Neuronal stem cell (in vitro differentiated cells): Measurements from ENCODE around the gene ANKIB1.

ENCODE experiments used
- DNase-seq: peaks from one replicate; pipeline ENCODE4 v3.0.0-alpha.2; 2013; ENCODE audit warnings: low spot score
- H2AFZ ChIP-seq: one replicate; pipeline ENCODE4 v1.6.1; 2013; ENCODE audit warnings: mild to moderate bottlenecking, low read length, inconsistent platforms
- H2AK5ac ChIP-seq: 2 replicates; pipeline ENCODE4 v1.6.1; 2013; ENCODE audit warnings: low read depth, mild to moderate bottlenecking, inconsistent platforms, low read length, moderate library complexity, mixed read lengths
- H2BK120ac ChIP-seq: 2 replicates; pipeline ENCODE4 v1.6.1; 2013; ENCODE audit warnings: low read depth, mild to moderate bottlenecking, inconsistent platforms, low read length, moderate library complexity, mixed read lengths
- H2BK12ac ChIP-seq: one replicate; pipeline ENCODE4 v1.6.1; 2013; ENCODE audit warnings: low read length, inconsistent platforms
- H2BK15ac ChIP-seq: 2 replicates; pipeline ENCODE4 v1.6.1; 2013; ENCODE audit warnings: mild to moderate bottlenecking, low read length, inconsistent platforms, mixed read lengths
- H2BK5ac ChIP-seq: one replicate; pipeline ENCODE4 v1.6.1; 2013; ENCODE audit warnings: inconsistent platforms, mild to moderate bottlenecking, low read length, moderate library complexity
- H3K14ac ChIP-seq: one replicate; pipeline ENCODE4 v1.6.1; 2013; ENCODE audit warnings: low read length, inconsistent platforms
- H3K18ac ChIP-seq: 2 replicates; pipeline ENCODE4 v1.6.1; 2013; ENCODE audit warnings: low read length, inconsistent platforms
- H3K23ac ChIP-seq: 2 replicates; pipeline ENCODE4 v1.6.1; 2013; ENCODE audit warnings: low read depth, mild to moderate bottlenecking, mixed read lengths, low read length, inconsistent platforms; ENCODE audit not compliant: poor library complexity
- H3K27ac ChIP-seq: replicated peaks from 3 replicates; pipeline ENCODE4 v1.5.1; 2013; ENCODE audit warnings: low read length, inconsistent platforms
- H3K27me3 ChIP-seq, 3 experiments: 2 replicates each; pipeline ENCODE4 v1.6.1; 2013; ENCODE audit warnings: low read length in 3 of 3, mild to moderate bottlenecking in 2 of 3, inconsistent platforms in 1 of 3, low read depth in 1 of 3, mixed read lengths in 1 of 3, moderate library complexity in 1 of 3; ENCODE audit not compliant: control insufficient read depth in 3 of 3, insufficient read depth in 3 of 3
- H3K36me3 ChIP-seq, 2 donors: replicated peaks in 1 of 2; 2 replicates each; pipeline ENCODE4 v1.6.1; 2013; ENCODE audit warnings: low read length in 2 of 2; ENCODE audit not compliant: control insufficient read depth in 2 of 2, insufficient read depth in 2 of 2
- H3K4ac ChIP-seq: 2 replicates; pipeline ENCODE4 v1.6.1; 2013; ENCODE audit warnings: inconsistent platforms, mild to moderate bottlenecking, low read length, moderate library complexity
- H3K4me1 ChIP-seq, 2 donors: 1 replicate in 1 of 2; 2 replicates in 1 of 2; pipeline ENCODE4 v1.6.1; 2013; ENCODE audit warnings: low read length in 2 of 2, low read depth in 1 of 2; ENCODE audit not compliant: control insufficient read depth in 2 of 2, insufficient read depth in 1 of 2
- H3K4me2 ChIP-seq: one replicate; pipeline ENCODE4 v1.6.1; 2013; ENCODE audit warnings: mild to moderate bottlenecking, low read length, inconsistent platforms; ENCODE audit not compliant: insufficient read depth, poor library complexity, severe bottlenecking
- H3K4me3 ChIP-seq, 2 donors: 2 replicates each; pipeline ENCODE4 v1.5.1; 2013; ENCODE audit warnings: low read length in 2 of 2, mild to moderate bottlenecking in 2 of 2, inconsistent platforms in 1 of 2, moderate library complexity in 1 of 2
- H3K79me1 ChIP-seq: one replicate; pipeline ENCODE4 v1.6.1; 2013; ENCODE audit warnings: low read depth, mild to moderate bottlenecking, inconsistent platforms, low read length, moderate library complexity
- H3K9ac ChIP-seq: one replicate; pipeline ENCODE4 v1.6.1; 2013; ENCODE audit warnings: mild to moderate bottlenecking, low read depth, low read length, inconsistent platforms; ENCODE audit not compliant: poor library complexity
- H3K9me3 ChIP-seq, 2 donors: replicated peaks in 1 of 2; 2 replicates each; pipeline versions ENCODE3 to v1.6.1; 2013; ENCODE audit warnings: low read length in 2 of 2, mild to moderate bottlenecking in 2 of 2, inconsistent platforms in 1 of 2, low read depth in 1 of 2, mixed read lengths in 1 of 2, moderate library complexity in 1 of 2; ENCODE audit not compliant: control insufficient read depth in 2 of 2, insufficient read depth in 1 of 2
- H4K8ac ChIP-seq: one replicate; pipeline ENCODE4 v1.6.1; 2013; ENCODE audit warnings: low read depth, mild to moderate bottlenecking, inconsistent platforms, low read length, moderate library complexity
- H4K91ac ChIP-seq: one replicate; pipeline ENCODE4 v1.6.1; 2013; ENCODE audit warnings: low read length, low read depth, mild to moderate bottlenecking, inconsistent platforms; ENCODE audit not compliant: poor library complexity
- WGBS, 2 donors: extraction: QIAGEN DNeasy Blood & Tissue Kit; methylation state at CpG; one replicate each; pipeline ENCODE4 v1.1.7; 2013; ENCODE audit warnings: missing lambda C conversion rate in 2 of 2, mixed read lengths in 1 of 2; ENCODE audit not compliant: insufficient read length in 2 of 2, insufficient replicate concordance in 1 of 2; ENCODE audit errors: extremely low coverage in 2 of 2; 5-methylcytosine and 5-hydroxymethylcytosine counted together

Gene ANKIB1

GRCh38 chr7:92303761-92304160, 58.0 kb downstream of the ANKIB1 start:
- no CpG with 5 or more reads among the region's 2 CpGs for WGBS, 2 donors
- H3K79me1 ChIP-seq, result no peaks in the 10 kb centered on the region

GRCh38 chr7:92304406-92304893, 58.7 kb downstream of the ANKIB1 start:
- no peak overlapping the region for H3K4me3 ChIP-seq
- H3K4me2 ChIP-seq, result no peak overlapping the region
- H2AFZ ChIP-seq, result no peak overlapping the region
- H2BK12ac ChIP-seq, result no peak overlapping the region
- no CpG with 5 or more reads among the region's 2 CpGs for WGBS, 2 donors
- H3K4me1 ChIP-seq, result no peaks in the 10 kb centered on the region
- H4K8ac ChIP-seq, result no peak overlapping the region
- H3K27me3 ChIP-seq, result no peaks in the 10 kb centered on the region
- no peak overlapping the region for H2BK5ac ChIP-seq
- H3K9ac ChIP-seq, result no peak overlapping the region
- H3K27ac ChIP-seq, result no peak overlapping the region
- H2AK5ac ChIP-seq, result no peak overlapping the region
- no peak overlapping the region for H2BK120ac ChIP-seq
- H3K23ac ChIP-seq, result no peak overlapping the region
- H3K36me3 ChIP-seq, result peaks cover 2 to 33% of the 10 kb centered on the region in 2 donors
- H4K91ac ChIP-seq, result no peak overlapping the region
- no peaks in the 10 kb centered on the region for H3K79me1 ChIP-seq
- H3K18ac ChIP-seq, result no peak overlapping the region
- H3K4ac ChIP-seq, result no peak overlapping the region
- no peak overlapping the region for H3K14ac ChIP-seq
- DNase-seq, result no peak
- no peak overlapping the region for H2BK15ac ChIP-seq
- peaks cover 0 to 8% of the 10 kb centered on the region in 2 donors for H3K9me3 ChIP-seq

More at GRCh38 chr7:92303761-92304160, 58.0 kb downstream of the ANKIB1 start:
- H3K9ac ChIP-seq, result no peak overlapping the region
- DNase-seq, result no peak
- no peak overlapping the region for H2AK5ac ChIP-seq
- H4K8ac ChIP-seq, result no peak overlapping the region
- H3K36me3 ChIP-seq, result peaks cover 0 to 27% of the 10 kb centered on the region in 2 donors
- no peak overlapping the region for H2AFZ ChIP-seq
- no peak overlapping the region for H3K18ac ChIP-seq
- no peaks in the 10 kb centered on the region for H3K4me1 ChIP-seq
- no peaks in the 10 kb centered on the region for H3K27me3 ChIP-seq
- H3K14ac ChIP-seq, result no peak overlapping the region
- H3K4me2 ChIP-seq, result no peak overlapping the region
- H3K4me3 ChIP-seq, result no peak overlapping the region
- no peak overlapping the region for H3K27ac ChIP-seq
- H4K91ac ChIP-seq, result no peak overlapping the region
- H3K4ac ChIP-seq, result no peak overlapping the region
- peaks cover 0 to 5% of the 10 kb centered on the region in 2 donors for H3K9me3 ChIP-seq
- H2BK15ac ChIP-seq, result no peak overlapping the region
- H2BK120ac ChIP-seq, result no peak overlapping the region
- no peak overlapping the region for H2BK12ac ChIP-seq
- H3K23ac ChIP-seq, result no peak overlapping the region
- H2BK5ac ChIP-seq, result no peak overlapping the region

DNA sequence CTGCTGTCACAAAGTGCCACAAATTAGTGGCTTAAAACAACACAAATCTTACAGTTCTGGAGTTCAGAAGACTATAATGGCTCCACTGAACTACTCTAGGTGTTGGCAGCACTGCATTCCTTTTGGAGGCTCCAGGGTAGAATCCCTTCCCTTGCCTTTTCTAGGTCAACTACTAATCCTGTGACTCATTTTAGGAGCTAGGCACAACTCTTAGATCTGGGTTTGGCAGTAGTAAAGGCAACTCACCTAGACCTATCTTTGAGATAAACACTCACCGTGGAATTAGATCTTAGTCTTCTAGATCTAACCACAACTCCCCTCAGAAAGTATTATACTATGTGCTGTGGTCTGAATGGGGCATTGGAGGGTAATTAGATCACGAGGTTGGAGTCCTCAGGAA, 60.4 kb downstream of the ANKIB1 start:
- no CpG with 5 or more reads among the region's 2 CpGs for WGBS, 2 donors

DNA sequence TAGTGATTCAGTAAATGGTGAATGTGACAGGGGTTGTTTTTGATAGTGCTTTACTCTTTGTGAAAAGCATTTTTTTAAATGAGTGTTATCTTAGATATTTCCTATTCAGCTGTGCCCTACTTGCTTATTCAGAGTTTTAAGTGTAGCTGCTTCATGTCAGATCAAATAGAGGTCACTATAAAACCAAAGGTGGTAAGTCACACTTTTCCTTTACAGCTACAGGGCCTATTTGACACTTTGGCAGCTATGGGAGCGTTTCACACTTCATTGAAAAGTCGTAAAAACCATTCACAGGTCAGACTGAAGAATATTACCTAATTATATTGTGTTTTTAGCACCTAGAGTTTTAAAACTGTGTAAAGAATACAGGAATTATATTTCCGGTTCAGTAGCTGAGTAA, 67.3 kb downstream of the ANKIB1 start:
- Histone ChIP-seq H3K4ac (no peak overlapping the region), H3K4me1 (peaks cover 0 to 2% of the 10 kb centered on the region in 2 donors), H2BK12ac (no peak overlapping the region), H3K79me1 (no peaks in the 10 kb centered on the region), H3K18ac (no peak overlapping the region), H2BK15ac (no peak overlapping the region), H3K27ac (no peak overlapping the region), H3K4me3 (no peak overlapping the region), H3K27me3 (no peaks in the 10 kb centered on the region), H2AFZ (no peak overlapping the region), H4K8ac (no peak overlapping the region), H3K4me2 (no peak overlapping the region), H3K23ac (no peak overlapping the region), H4K91ac (no peak overlapping the region), H2AK5ac (no peak overlapping the region), H3K9ac (no peak overlapping the region), H3K36me3 (peaks cover 2 to 17% of the 10 kb centered on the region in 2 donors), H3K14ac (no peak overlapping the region), H2BK5ac (no peak overlapping the region), H2BK120ac (no peak overlapping the region), H3K9me3 (peaks cover 0 to 3% of the 10 kb centered on the region in 2 donors)
- no peak for DNase-seq
- no CpG with 5 or more reads among the region's 3 CpGs for WGBS, 2 donors

More for the DNA sequence above, 60.4 kb downstream of the ANKIB1 start:
- Histone ChIP-seq H4K91ac (no peak overlapping the region), H3K23ac (no peak overlapping the region), H3K79me1 (no peaks in the 10 kb centered on the region), H3K4me2 (no peak overlapping the region), H3K14ac (no peak overlapping the region), H2AFZ (no peak overlapping the region), H2BK120ac (no peak overlapping the region), H3K9ac (no peak overlapping the region), H3K18ac (no peak overlapping the region), H4K8ac (no peak overlapping the region), H2BK12ac (no peak overlapping the region), H2AK5ac (no peak overlapping the region), H3K27me3 (no peaks in the 10 kb centered on the region), H2BK5ac (no peak overlapping the region), H3K4ac (no peak overlapping the region), H3K4me1 (no peaks in the 10 kb centered on the region), H3K4me3 (no peak overlapping the region), H2BK15ac (no peak overlapping the region), H3K27ac (no peak overlapping the region), H3K9me3 (peaks cover 0 to 4% of the 10 kb centered on the region in 2 donors), H3K36me3 (peaks cover 2 to 27% of the 10 kb centered on the region in 2 donors)
- no peak for DNase-seq
